ENCODE measurements around the gene ANXA10. TPM values are rescaled to one million over a fixed set of nuclear protein-coding genes. Genes with fewer than 3 reads are reported as not detected.
"Not testable (repeated sequence)": the region's sequence is repeated elsewhere in the genome, so short reads cannot be mapped to it uniquely, and the experiment has no call there.

ANXA10 gene
- total and polyA plus RNA-seq, 2 experiments from 2014 or later: 0.22 to 0.44 TPM

- Histone ChIP-seq H3K27me3 (replicated peaks; ENCODE audit: insufficient read depth) (no peaks in the 10 kb centered on the region), H4K20me1 (ENCODE audit: insufficient read depth) (no peaks in the 10 kb centered on the region), H3K4me3 (no peak overlapping the region), H3K79me2 (ENCODE audit: insufficient read depth) (no peaks in the 10 kb centered on the region), H2AFZ (no peak overlapping the region), H3K4me2 (ENCODE audit: unreplicated experiment) (no peak overlapping the region), H3F3A (ENCODE audit: insufficient read depth) (no peaks in the 10 kb centered on the region), H3K27ac (no peak overlapping the region), H3K9ac (no peak overlapping the region), H3K36me3 (ENCODE audit: low read depth) (no peaks in the 10 kb centered on the region), H3K4me1 (ENCODE audit: insufficient read depth) (no peaks in the 10 kb centered on the region), H3K9me3 (ENCODE audit: low read depth) (no peaks in the 10 kb centered on the region), H3K9me2 (ENCODE audit: insufficient read depth) (no peaks in the 10 kb centered on the region)
- no peak for DNase-seq
- 67 to 73% methylated on average over 3 of the region's 3 CpGs for WGBS, 2 experiments (ENCODE audit: low coverage in 1 of 2, low lambda C conversion rate in 2 of 2, missing lambda C conversion rate in 2 of 2)
- in situ Hi-C loops (cut with MboI): no loop called here
- TF ChIP-seq EZH2phosphoT487 (IDR thresholded peaks at IDR 0.05; ENCODE audit: insufficient read depth, low read depth): no peak
- no peak for TF ChIP-seq EZH2 (IDR thresholded peaks at IDR 0.05; ENCODE audit: insufficient read depth, poor library complexity, severe bottlenecking)
Measured at GRCh38 chr4:168200685-168201084, 108.3 kb downstream of the ANXA10 start.

GRCh38 chr4:168203233-168203911, 111.0 kb downstream of the ANXA10 start:
- Histone ChIP-seq H3K9me3 (ENCODE audit: low read depth) (no peaks in the 10 kb centered on the region), H3K9ac (no peak overlapping the region), H2AFZ (no peak overlapping the region), H3K4me3 (no peak overlapping the region), H3K36me3 (ENCODE audit: low read depth) (no peaks in the 10 kb centered on the region), H3K4me2 (ENCODE audit: unreplicated experiment) (no peak overlapping the region), H3K4me1 (ENCODE audit: insufficient read depth) (no peaks in the 10 kb centered on the region), H3K79me2 (ENCODE audit: insufficient read depth) (no peaks in the 10 kb centered on the region), H3F3A (ENCODE audit: insufficient read depth) (no peaks in the 10 kb centered on the region), H3K27me3 (replicated peaks; ENCODE audit: insufficient read depth) (no peaks in the 10 kb centered on the region), H4K20me1 (ENCODE audit: insufficient read depth) (no peaks in the 10 kb centered on the region), H3K27ac (no peak overlapping the region), H3K9me2 (ENCODE audit: insufficient read depth) (no peaks in the 10 kb centered on the region)
- DNase-seq: no peak
- 70 to 73% methylated on average over 4 of the region's 4 CpGs for WGBS, 2 experiments (ENCODE audit: low coverage in 1 of 2, low lambda C conversion rate in 2 of 2, missing lambda C conversion rate in 2 of 2)
- in situ Hi-C loops (cut with MboI): no loop called here
- TF ChIP-seq EZH2phosphoT487 (IDR thresholded peaks at IDR 0.05; ENCODE audit: insufficient read depth, low read depth): no peak
- no peak for TF ChIP-seq EZH2 (IDR thresholded peaks at IDR 0.05; ENCODE audit: insufficient read depth, poor library complexity, severe bottlenecking)

- Histone ChIP-seq H4K20me1 (ENCODE audit: insufficient read depth) (no peaks in the 10 kb centered on the region), H3K4me2 (ENCODE audit: unreplicated experiment) (no peak overlapping the region), H2AFZ (no peak overlapping the region), H3K27ac (no peak overlapping the region), H3K9me3 (ENCODE audit: low read depth) (no peaks in the 10 kb centered on the region), H3K9me2 (ENCODE audit: insufficient read depth) (no peaks in the 10 kb centered on the region), H3K79me2 (ENCODE audit: insufficient read depth) (no peaks in the 10 kb centered on the region), H3K36me3 (ENCODE audit: low read depth) (no peaks in the 10 kb centered on the region), H3K27me3 (replicated peaks; ENCODE audit: insufficient read depth) (no peaks in the 10 kb centered on the region), H3K9ac (no peak overlapping the region), H3K4me1 (ENCODE audit: insufficient read depth) (no peaks in the 10 kb centered on the region), H3K4me3 (no peak overlapping the region), H3F3A (ENCODE audit: insufficient read depth) (no peaks in the 10 kb centered on the region)
- in situ Hi-C loops (cut with MboI): no loop called here
- no peak for TF ChIP-seq EZH2 (IDR thresholded peaks at IDR 0.05; ENCODE audit: insufficient read depth, poor library complexity, severe bottlenecking)
- no peak for TF ChIP-seq EZH2phosphoT487 (IDR thresholded peaks at IDR 0.05; ENCODE audit: insufficient read depth, low read depth)
- 90 to 93% methylated on average over 3 of the region's 3 CpGs for WGBS, 2 experiments (ENCODE audit: low coverage in 1 of 2, low lambda C conversion rate in 2 of 2, missing lambda C conversion rate in 2 of 2)
- DNase-seq: no peak
Measured at GRCh38 chr4:168208957-168209614, 116.7 kb downstream of the ANXA10 start.

GRCh38 chr4:168212656-168213055, 120.3 kb downstream of the ANXA10 start:
- Histone ChIP-seq H3K27me3 (replicated peaks; ENCODE audit: insufficient read depth) (no peaks in the 10 kb centered on the region), H3F3A (ENCODE audit: insufficient read depth) (no peaks in the 10 kb centered on the region; the same call in 1 of the 2 replicates), H3K9me3 (ENCODE audit: low read depth) (no peaks in the 10 kb centered on the region), H3K9ac (no peak overlapping the region), H3K4me1 (ENCODE audit: insufficient read depth) (no peaks in the 10 kb centered on the region), H3K79me2 (ENCODE audit: insufficient read depth) (no peaks in the 10 kb centered on the region), H3K4me3 (no peak overlapping the region), H4K20me1 (ENCODE audit: insufficient read depth) (no peaks in the 10 kb centered on the region), H3K27ac (no peak overlapping the region), H3K36me3 (ENCODE audit: low read depth) (no peaks in the 10 kb centered on the region; the same call in 1 of the 2 replicates), H3K4me2 (ENCODE audit: unreplicated experiment) (no peak overlapping the region), H2AFZ (no peak overlapping the region), H3K9me2 (ENCODE audit: insufficient read depth) (no peaks in the 10 kb centered on the region)
- in situ Hi-C loops (cut with MboI): no loop called here
- DNase-seq: no peak
- 87 to 96% methylated on average over 3 of the region's 3 CpGs for WGBS, 2 experiments (ENCODE audit: low coverage in 1 of 2, low lambda C conversion rate in 2 of 2, missing lambda C conversion rate in 2 of 2)
- TF ChIP-seq EZH2phosphoT487 (IDR thresholded peaks at IDR 0.05; ENCODE audit: insufficient read depth, low read depth): no peak
- TF ChIP-seq EZH2 (IDR thresholded peaks at IDR 0.05; ENCODE audit: insufficient read depth, poor library complexity, severe bottlenecking): no peak

GRCh38 chr4:168213511-168213910, 121.2 kb downstream of the ANXA10 start:
- H3K27me3 ChIP-seq (replicated peaks; ENCODE audit: insufficient read depth); H3K27ac ChIP-seq; H3K4me2 ChIP-seq (ENCODE audit: unreplicated experiment); H3K79me2 ChIP-seq (ENCODE audit: insufficient read depth); DNase-seq; H3K36me3 ChIP-seq (ENCODE audit: low read depth); H3K9me2 ChIP-seq (ENCODE audit: insufficient read depth); H3K4me1 ChIP-seq (ENCODE audit: insufficient read depth); H3K9ac ChIP-seq; H3F3A ChIP-seq (ENCODE audit: insufficient read depth); in situ Hi-C loops (cut with MboI); H3K9me3 ChIP-seq (ENCODE audit: low read depth); H2AFZ ChIP-seq; H4K20me1 ChIP-seq (ENCODE audit: insufficient read depth); H3K4me3 ChIP-seq: not testable (repeated sequence)
